ENCODE results near the gene RARRES1.

RARRES1 gene

DNA sequence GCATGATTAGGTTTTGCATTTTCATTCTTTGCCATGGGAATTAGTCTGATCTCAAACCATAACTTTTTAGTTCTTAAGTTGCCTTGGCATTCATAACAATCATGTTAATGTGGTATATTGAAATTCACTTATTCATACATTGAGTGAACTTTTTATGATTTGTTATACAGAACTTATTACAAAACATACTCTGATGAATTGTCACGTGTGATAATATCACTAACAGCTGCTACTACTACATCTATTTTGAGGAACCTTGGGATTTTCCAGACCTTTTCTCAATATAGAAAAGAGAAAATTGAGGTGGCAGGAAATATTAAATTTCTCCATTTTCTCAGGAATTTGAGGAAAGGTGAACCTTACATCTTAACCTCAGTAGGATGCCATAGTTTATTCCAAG, 69.0 kb downstream of the RARRES1 start:
- no peak for TF ChIP-seq CEBPB (IDR thresholded peaks at IDR 0.05)
- no peak for TF ChIP-seq USF1 (IDR thresholded peaks at IDR 0.05)
- TF ChIP-seq RAD21 (IDR thresholded peaks at IDR 0.05; ENCODE audit: low read depth) = no peak
- no peak for TF ChIP-seq TAF1 (IDR thresholded peaks at IDR 0.05; ENCODE audit: low read depth)
- TF ChIP-seq FOXM1 (IDR thresholded peaks at IDR 0.05; ENCODE audit: borderline replicate concordance, low read depth) = no peak
- no peak for TF ChIP-seq TEAD4 (IDR thresholded peaks at IDR 0.05)
- TF ChIP-seq YY1 (IDR thresholded peaks at IDR 0.05; ENCODE audit: low read depth) = no peak
- TF ChIP-seq EP300 (IDR thresholded peaks at IDR 0.05; ENCODE audit: borderline replicate concordance) = no peak
- TF ChIP-seq CREB1 (IDR thresholded peaks at IDR 0.05; ENCODE audit: low read depth) = no peak
- no peak for TF ChIP-seq TCF12 (IDR thresholded peaks at IDR 0.05; ENCODE audit: low read depth)

DNA sequence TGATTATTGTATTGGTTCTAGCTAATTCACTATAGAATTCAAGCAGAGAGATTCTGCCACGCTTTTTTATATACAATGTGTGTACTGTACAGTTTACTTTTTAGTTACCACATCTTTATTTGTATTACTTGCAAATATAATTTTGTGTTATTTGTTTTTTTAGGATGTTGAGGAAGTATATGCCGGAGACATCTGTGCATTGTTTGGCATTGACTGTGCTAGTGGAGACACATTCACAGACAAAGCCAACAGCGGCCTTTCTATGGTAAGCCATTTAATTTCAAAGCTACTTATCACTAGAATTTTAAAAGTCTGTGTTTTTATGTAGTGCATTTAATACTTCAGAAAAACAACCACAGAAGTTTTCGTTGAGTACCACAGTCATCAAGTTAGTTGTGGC, 71.5 kb downstream of the RARRES1 start:
- no peak for TF ChIP-seq CEBPB (IDR thresholded peaks at IDR 0.05)
- TF ChIP-seq NFIC (IDR thresholded peaks at IDR 0.05) = no peak
- TF ChIP-seq YY1 (IDR thresholded peaks at IDR 0.05; ENCODE audit: low read depth) = no peak
- TF ChIP-seq TCF12 (IDR thresholded peaks at IDR 0.05; ENCODE audit: low read depth) = no peak
- TF ChIP-seq EGR1 (IDR thresholded peaks at IDR 0.05) = no peak
- no peak for TF ChIP-seq CREB1 (IDR thresholded peaks at IDR 0.05; ENCODE audit: low read depth)
- no peak for TF ChIP-seq MAX (IDR thresholded peaks at IDR 0.05)
- TF ChIP-seq TAF1 (IDR thresholded peaks at IDR 0.05; ENCODE audit: low read depth) = no peak
- TF ChIP-seq TEAD4 (IDR thresholded peaks at IDR 0.05) = no peak
- no peak for TF ChIP-seq ZBTB7A (IDR thresholded peaks at IDR 0.05; ENCODE audit: low read depth)
- TF ChIP-seq REST (IDR thresholded peaks at IDR 0.05; ENCODE audit: low read depth) = no peak
- TF ChIP-seq FOXM1 (IDR thresholded peaks at IDR 0.05; ENCODE audit: borderline replicate concordance, low read depth) = no peak

DNA sequence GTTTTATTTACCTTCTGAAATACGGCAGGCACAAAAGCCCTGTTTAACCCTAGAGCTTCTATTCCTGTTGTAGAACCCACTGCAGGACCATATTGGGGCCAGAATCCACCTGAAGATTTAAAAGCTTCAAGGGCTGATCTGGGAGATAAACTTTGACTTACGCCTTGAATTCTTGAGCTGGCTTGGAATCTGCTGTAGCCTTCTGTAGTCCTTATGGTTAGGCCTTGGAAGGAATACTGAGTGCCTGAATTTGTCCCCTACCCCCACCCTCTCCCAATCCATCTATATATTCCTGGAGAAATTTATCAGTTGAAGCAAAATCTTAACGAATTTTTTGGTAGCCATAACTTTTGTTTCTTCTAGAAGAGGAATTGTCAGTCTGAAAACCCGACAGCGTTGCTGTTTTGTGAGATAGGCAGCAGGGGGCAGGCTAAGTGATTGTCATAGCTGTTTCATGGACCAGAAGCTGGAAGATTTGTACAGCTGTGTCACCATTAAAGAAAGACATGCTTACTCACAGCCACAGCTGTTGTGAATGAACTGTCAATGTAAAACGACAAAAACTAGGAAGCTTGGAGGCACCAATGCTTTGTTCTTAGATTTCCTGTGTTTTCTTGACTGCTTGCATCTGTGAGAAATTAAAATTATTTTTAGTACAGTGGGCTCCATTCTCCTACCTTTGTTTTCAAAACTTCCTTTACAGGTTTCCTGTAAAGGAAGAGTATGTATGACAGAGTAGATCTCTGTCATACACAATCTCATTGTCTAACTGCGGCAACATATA, 72.6 kb downstream of the RARRES1 start:
- TF ChIP-seq EP300 (IDR thresholded peaks at IDR 0.05; ENCODE audit: borderline replicate concordance) = no peak
- TF ChIP-seq RAD21 (IDR thresholded peaks at IDR 0.05; ENCODE audit: low read depth) = peak; percentile 32
- TF ChIP-seq ZBTB7A (IDR thresholded peaks at IDR 0.05; ENCODE audit: low read depth) = no peak
- TF ChIP-seq CREB1 (IDR thresholded peaks at IDR 0.05; ENCODE audit: low read depth) = no peak
- TF ChIP-seq EGR1 (IDR thresholded peaks at IDR 0.05) = no peak

GRCh38 chr3:158658889-158659288, 73.4 kb downstream of the RARRES1 start:
- TF ChIP-seq ZBTB7A (IDR thresholded peaks at IDR 0.05; ENCODE audit: low read depth) = no peak
- no peak for TF ChIP-seq REST (IDR thresholded peaks at IDR 0.05; ENCODE audit: low read depth)
- no peak for TF ChIP-seq EGR1 (IDR thresholded peaks at IDR 0.05)
- TF ChIP-seq CREB1 (IDR thresholded peaks at IDR 0.05; ENCODE audit: low read depth) = no peak
- no peak for TF ChIP-seq MAX (IDR thresholded peaks at IDR 0.05)
- TF ChIP-seq YY1 (IDR thresholded peaks at IDR 0.05; ENCODE audit: low read depth) = no peak
- no peak for TF ChIP-seq EP300 (IDR thresholded peaks at IDR 0.05; ENCODE audit: borderline replicate concordance)
- no peak for TF ChIP-seq NFIC (IDR thresholded peaks at IDR 0.05)
- no peak for TF ChIP-seq TAF1 (IDR thresholded peaks at IDR 0.05; ENCODE audit: low read depth)
- no peak for TF ChIP-seq USF1 (IDR thresholded peaks at IDR 0.05)
- TF ChIP-seq CEBPB (IDR thresholded peaks at IDR 0.05) = no peak
- TF ChIP-seq TEAD4 (IDR thresholded peaks at IDR 0.05) = no peak
- TF ChIP-seq FOXM1 (IDR thresholded peaks at IDR 0.05; ENCODE audit: borderline replicate concordance, low read depth) = no peak
- TF ChIP-seq RAD21 (IDR thresholded peaks at IDR 0.05; ENCODE audit: low read depth) = no peak
- TF ChIP-seq TCF12 (IDR thresholded peaks at IDR 0.05; ENCODE audit: low read depth) = no peak

DNA sequence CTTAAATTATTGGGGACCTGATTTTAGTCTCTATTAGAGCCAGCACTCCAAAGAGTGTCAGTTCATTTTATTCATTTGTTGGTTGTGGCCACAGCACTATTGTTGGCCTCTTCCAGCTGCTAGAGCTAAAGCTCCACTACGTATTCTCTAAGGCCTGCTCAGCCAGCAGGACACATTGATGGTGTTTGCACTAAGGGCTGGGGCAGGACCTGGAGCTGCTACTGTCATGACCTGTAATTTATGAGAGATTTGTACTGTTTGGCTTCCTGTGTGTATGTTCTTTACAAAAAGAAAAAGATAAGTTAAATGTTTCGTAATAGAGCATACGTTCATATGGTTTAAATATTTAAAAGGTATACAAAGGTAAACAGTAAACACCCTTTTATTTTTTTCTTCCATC, 79.8 kb downstream of the RARRES1 start:
- TF ChIP-seq FOXM1 (IDR thresholded peaks at IDR 0.05; ENCODE audit: borderline replicate concordance, low read depth) = no peak
- no peak for TF ChIP-seq REST (IDR thresholded peaks at IDR 0.05; ENCODE audit: low read depth)
- no peak for TF ChIP-seq ZBTB7A (IDR thresholded peaks at IDR 0.05; ENCODE audit: low read depth)
- TF ChIP-seq YY1 (IDR thresholded peaks at IDR 0.05; ENCODE audit: low read depth) = no peak
- no peak for TF ChIP-seq TCF12 (IDR thresholded peaks at IDR 0.05; ENCODE audit: low read depth)
- no peak for TF ChIP-seq CEBPB (IDR thresholded peaks at IDR 0.05)
- TF ChIP-seq CREB1 (IDR thresholded peaks at IDR 0.05; ENCODE audit: low read depth) = no peak
- no peak for TF ChIP-seq USF1 (IDR thresholded peaks at IDR 0.05)
- no peak for TF ChIP-seq NFIC (IDR thresholded peaks at IDR 0.05)
- TF ChIP-seq EGR1 (IDR thresholded peaks at IDR 0.05) = no peak
- no peak for TF ChIP-seq TAF1 (IDR thresholded peaks at IDR 0.05; ENCODE audit: low read depth)
- TF ChIP-seq RAD21 (IDR thresholded peaks at IDR 0.05; ENCODE audit: low read depth) = no peak
- no peak for TF ChIP-seq TEAD4 (IDR thresholded peaks at IDR 0.05)

All from Ishikawa (cell line).